ENCODE results near the gene NRG4.

Gene NRG4

GRCh38 chr15:75942464-75942863, 69.8 kb downstream of the NRG4 start:
- no peak for TF ChIP-seq CTCF (IDR thresholded peaks at IDR 0.05; ENCODE audit: borderline replicate concordance, extremely low read depth, low read length, poor library complexity, severe bottlenecking)
- no peaks in the 10 kb centered on the region for H3K4me1 ChIP-seq (ENCODE audit: insufficient read depth, low read length)
- no peaks in the 10 kb centered on the region for H3K27me3 ChIP-seq (ENCODE audit: insufficient read depth, low read length, poor library complexity)
- DNase-seq: no peak
- no peaks in the 10 kb centered on the region for H3K79me2 ChIP-seq (ENCODE audit: insufficient read depth, low read length)
- H3K4me2 ChIP-seq (ENCODE audit: insufficient read depth, low read length): no peak overlapping the region
- ATAC-seq (ENCODE audit: insufficient read depth, low read depth): no peak
- H3K27ac ChIP-seq (ENCODE audit: low read length): no peak overlapping the region
- no peaks in the 10 kb centered on the region for H3K36me3 ChIP-seq (ENCODE audit: insufficient read depth, low read length)
- no peaks in the 10 kb centered on the region for H4K20me1 ChIP-seq (ENCODE audit: insufficient read depth, low read length)
- no peak overlapping the region for H3K9ac ChIP-seq (ENCODE audit: low read depth, low read length)
- no peak overlapping the region for H3K4me3 ChIP-seq (ENCODE audit: low read depth in 1 of 2, low read length in 2 of 2)
- H2AFZ ChIP-seq (ENCODE audit: low read depth, low read length): no peak overlapping the region
- no peaks in the 10 kb centered on the region for H3K9me3 ChIP-seq (ENCODE audit: insufficient read depth, low read length, severe bottlenecking)

DNA sequence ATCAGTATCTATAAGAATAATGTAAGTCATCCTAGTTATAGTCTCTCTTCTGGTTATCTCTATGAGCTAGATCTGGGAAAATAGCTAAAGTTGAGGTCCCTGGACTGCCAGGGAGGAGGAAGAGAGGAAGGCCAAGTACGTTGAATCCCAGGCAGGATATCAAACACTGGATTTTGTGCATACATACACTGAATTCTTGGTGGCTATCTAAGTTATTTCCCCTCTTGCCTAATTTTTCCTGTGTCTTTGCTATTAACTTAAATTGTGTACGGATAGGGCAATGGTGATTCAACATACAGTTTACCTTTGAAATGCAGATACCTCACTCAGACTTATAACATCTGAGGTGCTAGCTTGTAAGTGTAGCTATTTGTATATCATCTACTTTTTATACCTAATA, 81.4 kb downstream of the NRG4 start:
- Histone ChIP-seq H3K27ac (ENCODE audit: low read length) (no peak overlapping the region), H3K36me3 (ENCODE audit: insufficient read depth, low read length) (peaks cover 35% of the 10 kb centered on the region), H3K4me1 (ENCODE audit: insufficient read depth, low read length) (no peaks in the 10 kb centered on the region), H2AFZ (ENCODE audit: low read depth, low read length) (no peak overlapping the region), H3K4me3 (ENCODE audit: low read depth in 1 of 2, low read length in 2 of 2) (no peak overlapping the region), H3K79me2 (ENCODE audit: insufficient read depth, low read length) (no peaks in the 10 kb centered on the region), H4K20me1 (ENCODE audit: insufficient read depth, low read length) (no peaks in the 10 kb centered on the region), H3K9ac (ENCODE audit: low read depth, low read length) (no peak overlapping the region), H3K9me3 (ENCODE audit: insufficient read depth, low read length, severe bottlenecking) (no peaks in the 10 kb centered on the region), H3K27me3 (ENCODE audit: insufficient read depth, low read length, poor library complexity) (no peaks in the 10 kb centered on the region), H3K4me2 (ENCODE audit: insufficient read depth, low read length) (no peak overlapping the region)
- no peak for ATAC-seq (ENCODE audit: insufficient read depth, low read depth)
- TF ChIP-seq CTCF (IDR thresholded peaks at IDR 0.05; ENCODE audit: borderline replicate concordance, extremely low read depth, low read length, poor library complexity, severe bottlenecking): no peak
- no peak for TF ChIP-seq EZH2 (IDR thresholded peaks at IDR 0.05; ENCODE audit: borderline replicate concordance, low read depth, low read length, severe bottlenecking)
- DNase-seq: no peak

DNA sequence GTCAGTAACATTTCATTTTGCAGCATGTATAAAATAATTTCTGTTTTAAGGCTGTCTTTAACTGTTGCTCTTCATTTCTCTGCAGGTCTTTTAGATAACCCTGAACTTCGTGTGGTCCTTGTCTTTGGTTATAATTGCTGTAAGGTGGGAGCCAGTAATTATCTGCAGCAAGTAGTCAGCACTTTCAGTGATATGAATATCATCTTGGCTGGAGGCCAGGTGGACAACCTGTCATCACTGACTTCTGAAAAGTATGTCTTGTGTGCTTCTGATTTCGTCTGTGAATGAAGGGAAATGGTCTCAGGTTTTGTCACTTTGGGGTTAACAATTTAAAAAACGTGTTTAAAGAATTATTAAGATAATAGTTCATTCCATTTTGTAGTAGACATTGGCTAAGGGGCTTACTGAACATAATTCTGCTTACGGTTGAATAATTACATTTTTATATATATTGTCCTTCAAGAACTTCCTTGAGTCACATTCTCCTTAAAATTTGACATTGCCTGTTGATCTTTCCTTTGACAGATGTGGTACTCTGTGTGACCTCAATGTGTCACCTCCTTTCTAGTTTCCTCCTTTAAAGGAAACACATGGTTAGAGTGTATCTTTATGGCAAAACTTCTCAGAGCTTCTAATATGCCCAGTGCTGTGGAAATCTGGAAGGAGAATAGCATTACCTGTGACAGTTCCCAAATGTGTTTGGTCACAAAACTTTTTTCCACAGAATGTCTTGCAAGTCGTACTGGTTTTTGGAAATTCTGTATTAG, 82.2 kb downstream of the NRG4 start:
- no peaks in the 10 kb centered on the region for H3K9me3 ChIP-seq (ENCODE audit: insufficient read depth, low read length, severe bottlenecking)
- H3K27ac ChIP-seq (ENCODE audit: low read length): no peak overlapping the region
- no peak overlapping the region for H3K9ac ChIP-seq (ENCODE audit: low read depth, low read length)
- H3K4me1 ChIP-seq (ENCODE audit: insufficient read depth, low read length): no peaks in the 10 kb centered on the region
- no peak overlapping the region for H2AFZ ChIP-seq (ENCODE audit: low read depth, low read length)
- no peaks in the 10 kb centered on the region for H3K79me2 ChIP-seq (ENCODE audit: insufficient read depth, low read length)
- no peaks in the 10 kb centered on the region for H4K20me1 ChIP-seq (ENCODE audit: insufficient read depth, low read length)
- DNase-seq (no peak), ATAC-seq (ENCODE audit: insufficient read depth, low read depth) (no peak)
- TF ChIP-seq CTCF (IDR thresholded peaks at IDR 0.05; ENCODE audit: borderline replicate concordance, extremely low read depth, low read length, poor library complexity, severe bottlenecking): no peak
- TF ChIP-seq EZH2 (IDR thresholded peaks at IDR 0.05; ENCODE audit: borderline replicate concordance, low read depth, low read length, severe bottlenecking): no peak
- H3K4me2 ChIP-seq (ENCODE audit: insufficient read depth, low read length): no peak overlapping the region
- no peak overlapping the region for H3K4me3 ChIP-seq (ENCODE audit: low read depth in 1 of 2, low read length in 2 of 2)
- no peaks in the 10 kb centered on the region for H3K27me3 ChIP-seq (ENCODE audit: insufficient read depth, low read length, poor library complexity)
- H3K36me3 ChIP-seq (ENCODE audit: insufficient read depth, low read length): peaks cover 35% of the 10 kb centered on the region
